Measurements from ENCODE around the gene TFDP2. TPM values are rescaled to one million over a fixed set of nuclear protein-coding genes. Genes with fewer than 3 reads are reported as not detected.

The TFDP2 gene
- total RNA-seq, 2 experiments from 2014 or later = 27.4 to 27.8 TPM

- POLR2A ChIA-PET = interaction anchor here (1.0 kb wide), 1 partner anchor 17 kb away, joined by 3 read pairs; no protein-coding TSS in a partner anchor
- intact Hi-C loops (cut with micrococcal nuclease) = no loop called here
- Mint-ChIP-seq H3K9me3 (peaks cover 9% of the 10 kb centered on the region), H3K27ac (no peak overlapping the region), H3K4me3 (no peak overlapping the region), H3K27me3 (no peaks in the 10 kb centered on the region), H3K4me1 (ENCODE audit: low read depth) (peaks cover 36% of the 10 kb centered on the region), H3K36me3 (ENCODE audit: low read depth) (peaks cover 59% of the 10 kb centered on the region)
- TF ChIP-seq CTCF (IDR thresholded peaks at IDR 0.05) = no peak
- ATAC-seq = no peak
- CTCF ChIA-PET = interaction anchor here (1.4 to 2.2 kb wide), 2 partner anchors 13 to 18 kb away, joined by 3 to 12 read pairs; no protein-coding TSS in a partner anchor
- DNase-seq = no peak
Observed at GRCh38 chr3:141895731-141896130, 253.6 kb downstream of the TFDP2 start.

- ChIA-PET POLR2A (interaction anchor here (0.8 to 1.1 kb wide), 3 partner anchors 8 to 142 kb away, joined by 3 read pairs; no protein-coding TSS in a partner anchor), CTCF (interaction anchor here (0.9 to 2.4 kb wide), 3 partner anchors 14 to 19 kb away, joined by 3 to 8 read pairs (median 4); no protein-coding TSS in a partner anchor)
- intact Hi-C loops (cut with micrococcal nuclease) = no loop called here
- no peak overlapping the region for H3K27ac Mint-ChIP-seq
- H3K9me3 Mint-ChIP-seq = peaks cover 3% of the 10 kb centered on the region
- no peak for TF ChIP-seq CTCF (IDR thresholded peaks at IDR 0.05)
- ATAC-seq (no peak), DNase-seq (no peak)
- no peak overlapping the region for H3K4me3 Mint-ChIP-seq
- peaks cover 35% of the 10 kb centered on the region for H3K4me1 Mint-ChIP-seq (ENCODE audit: low read depth)
- no peaks in the 10 kb centered on the region for H3K27me3 Mint-ChIP-seq
- peaks cover 50% of the 10 kb centered on the region for H3K36me3 Mint-ChIP-seq (ENCODE audit: low read depth)
Observed at GRCh38 chr3:141894524-141895176, 254.7 kb downstream of the TFDP2 start.

Other genes with a start within 250 kb of the TFDP2 start
- 10 to 100 TPM; 11.0 to 16.2 TPM for gene GK5, start 76.0 kb upstream of the TFDP2 start, total RNA-seq

All from activated CD8-positive, alpha-beta T cell treated with anti-CD3 and anti-CD28 coated beads for 36 hours (primary cell).